Measurements from ENCODE around the gene SLC4A3.

- TF ChIP-seq CTCF (IDR thresholded peaks at IDR 0.05; ENCODE audit: low read depth, low read length) (no peak), EZH2phosphoT487 (IDR thresholded peaks at IDR 0.05; ENCODE audit: low read depth) (no peak)
Observed at GRCh38 chr2:219611306-219611705, 16.1 kb upstream of the SLC4A3 start.

Measured in OCI-LY3 (cell line).